Measurements from ENCODE around the gene SORCS2.

GRCh38 chr4:7441201-7441600, 248.9 kb downstream of the SORCS2 start:
- TF ChIP-seq, protein P1, sequence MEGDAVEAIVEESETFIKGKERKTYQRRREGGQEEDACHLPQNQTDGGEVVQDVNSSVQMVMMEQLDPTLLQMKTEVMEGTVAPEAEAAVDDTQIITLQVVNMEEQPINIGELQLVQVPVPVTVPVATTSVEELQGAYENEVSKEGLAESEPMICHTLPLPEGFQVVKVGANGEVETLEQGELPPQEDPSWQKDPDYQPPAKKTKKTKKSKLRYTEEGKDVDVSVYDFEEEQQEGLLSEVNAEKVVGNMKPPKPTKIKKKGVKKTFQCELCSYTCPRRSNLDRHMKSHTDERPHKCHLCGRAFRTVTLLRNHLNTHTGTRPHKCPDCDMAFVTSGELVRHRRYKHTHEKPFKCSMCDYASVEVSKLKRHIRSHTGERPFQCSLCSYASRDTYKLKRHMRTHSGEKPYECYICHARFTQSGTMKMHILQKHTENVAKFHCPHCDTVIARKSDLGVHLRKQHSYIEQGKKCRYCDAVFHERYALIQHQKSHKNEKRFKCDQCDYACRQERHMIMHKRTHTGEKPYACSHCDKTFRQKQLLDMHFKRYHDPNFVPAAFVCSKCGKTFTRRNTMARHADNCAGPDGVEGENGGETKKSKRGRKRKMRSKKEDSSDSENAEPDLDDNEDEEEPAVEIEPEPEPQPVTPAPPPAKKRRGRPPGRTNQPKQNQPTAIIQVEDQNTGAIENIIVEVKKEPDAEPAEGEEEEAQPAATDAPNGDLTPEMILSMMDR (IDR thresholded peaks at IDR 0.05; ENCODE audit: low read depth, low read length), result no peak
- TF ChIP-seq POLR2A (IDR thresholded peaks at IDR 0.05; ENCODE audit: extremely low read depth, insufficient read length) (no peak), MAX (IDR thresholded peaks at IDR 0.05; ENCODE audit: low read depth, low read length) (no peak), MYC (IDR thresholded peaks at IDR 0.05; ENCODE audit: low read depth, low read length) (no peak)
